GM18502 (cell line): ENCODE measurements around the gene CRISPLD2.

Experiments used
- ATAC-seq: cut with Tn5 transposase; IDR thresholded peaks from one replicate; pipeline ENCODE4 v1.9.1; 2021; ENCODE audit warnings: mild to moderate bottlenecking; ENCODE audit not compliant: unreplicated experiment, poor library complexity

Gene CRISPLD2

GRCh38 chr16:84898447-84898846, 78.7 kb downstream of the CRISPLD2 start:
- no peak for ATAC-seq

GRCh38 chr16:84899414-84899813, 79.6 kb downstream of the CRISPLD2 start:
- ATAC-seq: no peak

GRCh38 chr16:84905965-84906460, 86.2 kb downstream of the CRISPLD2 start:
- no peak for ATAC-seq

GRCh38 chr16:84907051-84907450, 87.3 kb downstream of the CRISPLD2 start:
- no peak for ATAC-seq

- ATAC-seq: no peak
Measured at GRCh38 chr16:84907575-84907974, 87.8 kb downstream of the CRISPLD2 start.

- no peak for ATAC-seq
Measured at GRCh38 chr16:84909476-84910085, 89.8 kb downstream of the CRISPLD2 start.

GRCh38 chr16:84911486-84912216, 91.9 kb downstream of the CRISPLD2 start:
- ATAC-seq: no peak

- no peak for ATAC-seq
Measured at GRCh38 chr16:84913315-84913714, 93.5 kb downstream of the CRISPLD2 start.

- no peak for ATAC-seq
Measured at GRCh38 chr16:84914273-84914672, 94.5 kb downstream of the CRISPLD2 start.

GRCh38 chr16:84916178-84916577, 96.4 kb downstream of the CRISPLD2 start:
- no peak for ATAC-seq

GRCh38 chr16:84916850-84917249, 97.1 kb downstream of the CRISPLD2 start:
- no peak for ATAC-seq

- ATAC-seq: no peak
Measured at GRCh38 chr16:84917492-84917891, 97.7 kb downstream of the CRISPLD2 start.

GRCh38 chr16:84918006-84918909, 98.5 kb downstream of the CRISPLD2 start:
- ATAC-seq: no peak

GRCh38 chr16:84919269-84919668, 99.5 kb downstream of the CRISPLD2 start:
- ATAC-seq: no peak

GRCh38 chr16:84919708-84920107, 99.9 kb downstream of the CRISPLD2 start:
- ATAC-seq: no peak

- ATAC-seq: no peak
Measured at GRCh38 chr16:84920333-84920732, 100.5 kb downstream of the CRISPLD2 start.

GRCh38 chr16:84922351-84923120, 102.8 kb downstream of the CRISPLD2 start:
- no peak for ATAC-seq

- no peak for ATAC-seq
Measured at GRCh38 chr16:84924331-84925091, 104.7 kb downstream of the CRISPLD2 start.

GRCh38 chr16:84925092-84925772, 105.4 kb downstream of the CRISPLD2 start:
- ATAC-seq: no peak
